ENCODE results near the gene RAP1A. TPM values are rescaled to one million over a fixed set of nuclear protein-coding genes. Genes with fewer than 3 reads are reported as not detected.
"Not testable (repeated sequence)": the region's sequence is repeated elsewhere in the genome, so short reads cannot be mapped to it uniquely, and the experiment has no call there.

Gene RAP1A
- total RNA-seq, 1 experiment from 2014 or later: 38.6 TPM

DNA sequence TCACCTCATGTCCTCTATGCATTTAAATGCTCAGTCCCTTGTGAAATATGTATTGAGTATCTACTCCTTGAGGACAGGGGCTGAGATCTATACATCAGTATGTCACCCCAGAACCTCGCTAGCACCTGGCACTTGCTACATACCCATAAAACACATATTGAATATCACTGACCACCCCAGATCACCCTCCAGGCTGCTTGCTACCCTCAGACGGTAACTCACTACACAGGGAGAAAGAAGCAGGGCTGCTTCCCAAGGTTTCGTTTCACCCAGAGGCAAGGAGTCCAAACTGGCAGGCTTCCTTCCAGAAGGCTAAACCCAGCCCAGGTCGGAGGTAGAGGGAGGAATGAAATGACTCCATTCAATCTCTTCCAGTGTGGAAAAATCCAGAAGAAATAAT lies 111.1 kb downstream of the RAP1A start:
- in situ Hi-C loops (cut with HindIII; ENCODE audit: low sequenced_read_pairs): no loop called here
- DNase-seq (ENCODE audit: low spot score): no peak

DNA sequence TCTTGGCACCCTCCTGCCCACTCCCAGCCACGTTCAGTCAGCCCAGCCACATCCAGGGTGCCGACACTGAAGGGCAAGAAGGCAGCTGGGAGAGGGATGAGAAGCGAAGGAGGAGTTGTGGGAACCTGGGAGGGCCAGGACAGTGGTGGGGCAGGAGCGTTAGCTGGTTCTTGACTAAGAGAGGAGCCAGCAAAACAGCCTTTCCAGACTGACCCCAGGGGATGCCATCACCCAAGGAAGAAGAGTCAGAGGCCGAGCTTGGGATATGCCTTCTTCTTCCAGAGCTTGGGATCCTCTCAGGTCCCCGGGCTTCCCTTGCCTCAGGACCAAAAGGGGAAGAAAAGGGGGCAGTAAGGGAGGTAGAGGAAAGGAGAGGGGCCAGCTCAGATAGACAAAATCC lies 112.4 kb downstream of the RAP1A start:
- DNase-seq (ENCODE audit: low spot score): no peak
- in situ Hi-C loops (cut with HindIII; ENCODE audit: low sequenced_read_pairs): no loop called here

- in situ Hi-C loops (cut with HindIII; ENCODE audit: low sequenced_read_pairs): no loop called here
- no peak for DNase-seq (ENCODE audit: low spot score)
Measured at GRCh38 chr1:111732718-111733117, 113.1 kb downstream of the RAP1A start.

DNA sequence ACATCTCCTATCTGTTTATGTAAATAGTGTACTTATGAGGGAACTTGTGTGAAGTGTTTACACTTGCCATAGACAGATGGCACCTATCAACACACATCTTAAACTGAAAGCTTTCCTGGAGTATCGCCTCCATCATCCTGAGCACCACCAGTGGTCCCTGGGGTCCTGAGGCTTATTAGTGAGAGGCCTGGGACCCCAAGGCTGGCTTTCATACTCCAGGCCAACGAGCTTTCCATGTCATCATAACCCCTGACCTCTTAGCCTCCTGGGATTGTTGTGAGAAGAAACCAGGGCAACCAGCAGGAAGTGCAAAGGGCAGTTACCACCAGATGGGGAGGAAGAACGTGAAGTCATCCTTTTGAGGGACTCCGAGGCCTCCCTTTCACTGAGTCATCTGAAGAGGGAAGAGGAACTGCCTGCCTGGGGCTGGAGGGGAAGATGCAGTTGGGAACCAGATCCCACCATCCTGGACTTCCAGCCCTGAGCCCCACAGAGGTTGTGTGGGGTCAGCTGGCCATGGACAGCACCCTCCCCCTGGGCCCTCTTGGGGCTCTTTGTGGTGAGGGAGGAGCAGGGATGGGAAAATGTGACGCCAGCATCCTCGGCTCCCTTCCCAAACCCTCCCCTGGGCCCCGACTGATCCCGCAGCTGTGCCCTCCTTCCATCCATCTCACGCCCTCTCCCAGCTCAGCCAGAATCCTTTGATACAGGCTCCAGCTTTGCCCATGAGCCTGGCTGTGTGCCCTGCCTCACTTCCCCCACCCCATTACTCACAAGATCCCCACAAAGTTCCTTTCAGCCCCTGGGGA lies 113.8 kb downstream of the RAP1A start:
- no peak for DNase-seq (ENCODE audit: low spot score)
- in situ Hi-C loops (cut with HindIII; ENCODE audit: low sequenced_read_pairs): no loop called here

DNA sequence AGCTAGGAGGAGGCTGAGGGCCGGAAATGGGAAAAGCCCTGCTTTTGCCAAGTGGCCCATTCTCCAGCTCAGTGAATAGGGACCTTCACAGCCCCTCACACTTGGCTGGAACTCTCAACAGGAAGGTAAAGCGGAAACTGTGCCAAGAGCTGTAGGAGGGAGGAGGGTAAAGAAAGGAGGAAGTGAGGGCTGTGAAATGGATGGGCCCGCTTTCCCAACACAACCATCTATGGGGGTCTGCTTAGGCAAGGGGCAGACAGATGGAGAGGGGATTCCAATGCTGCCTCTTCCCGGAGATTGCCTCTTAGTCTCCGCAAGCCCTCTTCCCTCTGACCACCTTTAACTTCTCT lies 114.4 kb downstream of the RAP1A start:
- no peak for DNase-seq (ENCODE audit: low spot score)
- in situ Hi-C loops (cut with HindIII; ENCODE audit: low sequenced_read_pairs): no loop called here

- in situ Hi-C loops (cut with HindIII; ENCODE audit: low sequenced_read_pairs): no loop called here
- no peak for DNase-seq (ENCODE audit: low spot score)
Measured at GRCh38 chr1:111734426-111734825, 114.8 kb downstream of the RAP1A start.

DNA sequence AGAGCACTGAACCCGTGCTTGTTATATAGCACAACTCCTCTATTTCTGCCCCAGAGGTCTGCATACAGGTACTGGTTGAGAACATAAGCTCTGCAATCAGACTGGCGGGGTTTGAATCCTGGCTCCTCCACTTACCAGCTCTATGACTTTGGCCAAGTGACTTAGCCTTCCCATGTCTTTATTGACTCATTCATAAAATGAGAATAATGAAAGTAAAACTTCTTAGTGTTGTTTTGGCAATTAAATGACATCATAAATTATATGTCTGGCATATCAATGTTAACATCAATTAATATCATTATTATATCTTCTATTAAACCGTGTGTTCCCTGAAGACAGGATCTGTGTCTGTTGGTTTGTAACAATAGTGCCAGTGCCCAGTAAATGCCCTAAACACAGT lies 115.3 kb downstream of the RAP1A start:
- in situ Hi-C loops (cut with HindIII; ENCODE audit: low sequenced_read_pairs): no loop called here
- no peak for DNase-seq (ENCODE audit: low spot score)

- DNase-seq (ENCODE audit: low spot score): no peak
- in situ Hi-C loops (cut with HindIII; ENCODE audit: low sequenced_read_pairs): no loop called here
Measured at GRCh38 chr1:111735321-111735720, 115.7 kb downstream of the RAP1A start.

- no peak for DNase-seq (ENCODE audit: low spot score)
- in situ Hi-C loops (cut with HindIII; ENCODE audit: low sequenced_read_pairs): no loop called here
Measured at GRCh38 chr1:111735858-111736544, 116.4 kb downstream of the RAP1A start.

DNA sequence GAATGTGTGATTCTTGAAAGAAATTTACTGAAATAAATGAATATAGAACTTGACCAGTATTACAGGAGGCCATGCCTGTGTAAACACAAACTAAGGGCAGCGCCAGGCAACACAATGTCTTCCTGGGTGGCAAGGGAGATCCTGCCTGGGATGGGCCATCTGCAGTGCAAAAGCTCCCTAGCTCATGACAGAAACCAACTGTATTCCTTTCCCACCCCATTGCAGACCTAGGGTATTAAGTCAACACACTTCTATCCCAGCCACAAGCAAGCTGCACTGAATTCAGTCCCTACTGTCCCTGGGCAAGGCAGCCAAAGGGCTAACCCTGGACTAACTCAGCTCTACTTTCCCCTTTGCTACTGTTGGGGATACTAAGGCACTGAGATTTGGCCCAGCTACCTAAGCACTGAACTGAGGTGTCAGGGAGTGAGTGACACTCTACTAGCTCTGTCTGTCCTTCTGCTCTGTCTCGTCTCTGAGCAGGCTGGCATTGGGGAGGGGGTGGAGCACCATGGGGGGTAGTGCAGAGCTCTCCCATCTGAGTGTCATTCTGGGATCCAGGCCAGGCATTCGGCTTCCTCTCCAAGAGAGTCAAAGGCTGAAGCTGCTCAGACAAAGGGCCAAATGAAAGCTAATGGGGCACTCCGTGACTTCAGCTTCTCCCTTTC lies 117.1 kb downstream of the RAP1A start:
- in situ Hi-C loops (cut with HindIII; ENCODE audit: low sequenced_read_pairs): no loop called here
- peak; percentile 42 for DNase-seq (ENCODE audit: low spot score)

GRCh38 chr1:111737216-111738132 lies 117.9 kb downstream of the RAP1A start:
- in situ Hi-C loops (cut with HindIII; ENCODE audit: low sequenced_read_pairs): no loop called here
- peak; percentile 48 for DNase-seq (ENCODE audit: low spot score)

DNA sequence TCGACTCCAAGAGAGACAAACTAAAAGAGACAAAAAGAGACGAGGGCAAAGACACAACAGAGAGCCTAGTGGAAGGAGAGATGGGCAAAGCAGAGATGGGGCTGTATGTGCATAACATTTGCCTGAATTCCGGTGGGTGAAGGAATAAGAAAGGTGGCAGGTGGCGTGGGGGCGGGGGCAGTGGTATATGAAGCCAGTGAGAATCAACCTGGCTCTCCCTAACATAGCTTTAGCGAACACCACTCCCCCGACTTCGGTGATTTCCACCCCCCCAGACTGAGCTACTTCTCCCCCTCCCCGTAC lies 118.5 kb downstream of the RAP1A start:
- DNase-seq (ENCODE audit: low spot score): no peak
- in situ Hi-C loops (cut with HindIII; ENCODE audit: low sequenced_read_pairs): no loop called here

GRCh38 chr1:111738436-111739193 lies 119.0 kb downstream of the RAP1A start:
- in situ Hi-C loops (cut with HindIII; ENCODE audit: low sequenced_read_pairs): no loop called here
- peak; percentile 72 for DNase-seq (ENCODE audit: low spot score)

- in situ Hi-C loops (cut with HindIII; ENCODE audit: low sequenced_read_pairs): no loop called here
- DNase-seq (ENCODE audit: low spot score): peak; percentile 92
Measured at GRCh38 chr1:111739194-111739924, 119.8 kb downstream of the RAP1A start, which contains the start of gene INKA2. TSS of gene INKA2 (minus strand) at chr1:111739395. CDS start at chr1:111739242, 153 bp downstream.

DNA sequence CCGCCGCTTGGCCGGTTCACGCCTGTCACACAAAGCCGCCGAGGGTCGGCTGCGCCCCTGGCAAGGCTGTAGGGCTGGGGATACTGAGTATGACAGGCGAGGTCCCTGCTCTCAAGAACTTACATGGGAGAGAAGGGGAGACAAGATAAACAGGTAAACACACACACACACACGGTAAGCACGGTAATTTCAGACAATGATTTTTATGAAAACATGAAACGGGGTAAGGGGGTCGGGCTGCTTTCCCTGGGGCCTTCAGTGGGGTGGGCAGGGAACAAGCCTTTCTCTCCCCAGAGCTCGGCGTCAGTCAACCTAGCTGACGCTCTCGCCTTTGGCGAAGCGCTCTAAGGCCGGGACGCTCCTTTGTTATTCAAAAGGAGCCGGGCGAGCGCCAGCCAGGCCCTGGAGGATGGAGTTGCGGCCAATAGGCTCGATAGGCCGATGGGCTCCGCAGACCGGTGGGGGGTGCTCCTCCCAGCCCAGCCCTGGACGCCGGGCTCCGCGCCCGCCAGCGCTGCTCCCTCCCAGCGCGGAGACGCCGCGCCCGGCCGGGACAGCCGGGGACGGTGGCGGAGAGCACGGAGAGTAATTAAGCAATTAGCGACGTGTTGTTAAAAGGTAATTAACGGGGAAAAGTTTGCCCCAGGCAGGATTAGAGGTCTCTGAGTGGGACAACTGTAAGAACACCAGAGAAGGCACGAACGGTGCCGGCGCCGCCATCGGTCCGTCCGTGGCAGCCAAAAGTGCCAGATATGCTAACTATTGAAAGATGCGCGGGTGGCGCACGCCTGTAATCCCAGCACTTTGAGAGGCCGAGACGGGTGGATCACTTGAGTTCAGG lies 120.6 kb downstream of the RAP1A start:
- in situ Hi-C loops (cut with HindIII; ENCODE audit: low sequenced_read_pairs): no loop called here
- peak; percentile 86 for DNase-seq (ENCODE audit: low spot score)

GRCh38 chr1:111742292-111742691 lies 122.7 kb downstream of the RAP1A start:
- DNase-seq (ENCODE audit: low spot score); in situ Hi-C loops (cut with HindIII; ENCODE audit: low sequenced_read_pairs): not testable (repeated sequence)

- no peak for DNase-seq (ENCODE audit: low spot score)
- in situ Hi-C loops (cut with HindIII; ENCODE audit: low sequenced_read_pairs): no loop called here
Measured at GRCh38 chr1:111742938-111743549, 123.5 kb downstream of the RAP1A start.

Data from G401 (cell line).